ENCODE data around the gene NPC1L1. TPM values are rescaled to one million over a fixed set of nuclear protein-coding genes. Genes with fewer than 3 reads are reported as not detected.

The NPC1L1 gene
- total and polyA plus RNA-seq, 2 of the 13 experiments (the other 11 are each of a cell fraction or from before 2014, with no cell fraction given), result 4.8 to 14.5 TPM

DNA sequence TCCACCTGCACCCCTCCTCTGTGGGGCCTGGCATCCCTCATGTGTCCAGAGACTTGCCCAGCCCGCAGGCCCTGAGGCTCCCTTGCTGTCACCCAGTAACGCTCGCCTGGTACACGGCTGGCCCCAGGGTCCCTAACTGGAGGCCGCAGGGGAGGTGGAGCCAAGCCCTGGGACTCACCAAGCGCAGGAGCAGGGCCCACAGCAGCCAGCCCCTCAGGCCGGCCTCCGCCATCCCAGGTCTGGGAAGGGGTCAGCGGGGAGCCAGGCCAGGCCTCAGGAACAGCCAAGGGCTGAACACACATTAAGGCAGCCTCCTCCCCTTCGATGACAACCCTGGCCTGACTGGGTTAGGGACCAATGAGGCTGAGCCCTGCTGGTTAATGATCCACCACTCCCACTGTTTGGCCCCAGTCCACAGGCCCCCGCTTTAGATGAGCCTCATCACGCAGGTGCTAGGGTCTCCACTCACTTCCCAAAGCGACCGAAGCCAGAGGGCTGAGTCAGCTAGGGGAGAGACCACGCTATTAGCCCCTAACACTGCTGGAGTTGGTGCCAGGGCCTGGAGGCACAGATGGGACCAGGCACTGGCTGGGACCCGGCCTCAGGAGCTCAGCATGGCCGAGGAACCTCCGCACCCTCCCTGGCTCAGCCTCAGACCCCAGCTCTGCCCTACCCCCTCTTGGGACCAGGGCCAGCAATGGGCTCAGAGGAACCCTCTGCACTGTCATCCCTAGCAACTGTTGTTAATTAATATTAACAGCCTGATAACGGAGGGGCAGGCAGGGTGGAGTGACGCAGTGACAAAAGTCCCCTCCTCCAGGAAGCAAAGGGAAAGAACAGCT lies at the start of gene NPC1L1 (continued):
- TF ChIP-seq, protein P1, sequence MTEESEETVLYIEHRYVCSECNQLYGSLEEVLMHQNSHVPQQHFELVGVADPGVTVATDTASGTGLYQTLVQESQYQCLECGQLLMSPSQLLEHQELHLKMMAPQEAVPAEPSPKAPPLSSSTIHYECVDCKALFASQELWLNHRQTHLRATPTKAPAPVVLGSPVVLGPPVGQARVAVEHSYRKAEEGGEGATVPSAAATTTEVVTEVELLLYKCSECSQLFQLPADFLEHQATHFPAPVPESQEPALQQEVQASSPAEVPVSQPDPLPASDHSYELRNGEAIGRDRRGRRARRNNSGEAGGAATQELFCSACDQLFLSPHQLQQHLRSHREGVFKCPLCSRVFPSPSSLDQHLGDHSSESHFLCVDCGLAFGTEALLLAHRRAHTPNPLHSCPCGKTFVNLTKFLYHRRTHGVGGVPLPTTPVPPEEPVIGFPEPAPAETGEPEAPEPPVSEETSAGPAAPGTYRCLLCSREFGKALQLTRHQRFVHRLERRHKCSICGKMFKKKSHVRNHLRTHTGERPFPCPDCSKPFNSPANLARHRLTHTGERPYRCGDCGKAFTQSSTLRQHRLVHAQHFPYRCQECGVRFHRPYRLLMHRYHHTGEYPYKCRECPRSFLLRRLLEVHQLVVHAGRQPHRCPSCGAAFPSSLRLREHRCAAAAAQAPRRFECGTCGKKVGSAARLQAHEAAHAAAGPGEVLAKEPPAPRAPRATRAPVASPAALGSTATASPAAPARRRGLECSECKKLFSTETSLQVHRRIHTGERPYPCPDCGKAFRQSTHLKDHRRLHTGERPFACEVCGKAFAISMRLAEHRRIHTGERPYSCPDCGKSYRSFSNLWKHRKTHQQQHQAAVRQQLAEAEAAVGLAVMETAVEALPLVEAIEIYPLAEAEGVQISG (CRISPR knock-in tag; IDR thresholded peaks at IDR 0.05), result peak; percentile 67
- TF ChIP-seq ZNF501 (CRISPR knock-in tag; IDR thresholded peaks at IDR 0.05) (peak; percentile 90), ZNF737 (CRISPR knock-in tag; IDR thresholded peaks at IDR 0.05; ENCODE audit: borderline replicate concordance) (no peak; the same call in 1 of the 2 replicates), NR1H2 (CRISPR knock-in tag; IDR thresholded peaks at IDR 0.05; ENCODE audit: borderline replicate concordance, low read depth) (no peak), HMGA1 (CRISPR knock-in tag; conservative IDR thresholded peaks at IDR 0.05) (no peak), YEATS2 (CRISPR knock-in tag; IDR thresholded peaks at IDR 0.05; ENCODE audit: borderline replicate concordance) (peak; percentile 74), RARA (CRISPR knock-in tag; IDR thresholded peaks at IDR 0.05) (peak; percentile 48; the same call in 1 of the 2 replicates), ZBTB3 (CRISPR knock-in tag; IDR thresholded peaks at IDR 0.05; ENCODE audit: borderline replicate concordance, low read depth) (no peak; the same call in 1 of the 2 replicates), ZFP41 (CRISPR knock-in tag; IDR thresholded peaks at IDR 0.05; ENCODE audit: borderline replicate concordance) (peak; percentile 56; the same call in 1 of the 2 replicates), ZNF564 (CRISPR knock-in tag; IDR thresholded peaks at IDR 0.05) (no peak), GATAD2A (CRISPR knock-in tag; IDR thresholded peaks at IDR 0.05) (peak; percentile 74; the same call in 1 of the 2 replicates), ZNF10 (CRISPR knock-in tag; IDR thresholded peaks at IDR 0.05; ENCODE audit: borderline replicate concordance, low read depth) (no peak), ZNF547 (CRISPR knock-in tag; IDR thresholded peaks at IDR 0.05) (no peak), ZNF549 (CRISPR knock-in tag; IDR thresholded peaks at IDR 0.05) (no peak), ZNF841 (CRISPR knock-in tag; IDR thresholded peaks at IDR 0.05; ENCODE audit: borderline replicate concordance) (no peak), ZNF83 (CRISPR knock-in tag; IDR thresholded peaks at IDR 0.05; ENCODE audit: borderline replicate concordance) (peak; percentile 78; the same call in 1 of the 2 replicates), POLR2AphosphoS5 (IDR thresholded peaks at IDR 0.05; ENCODE audit: low read depth, low read length) (peak; percentile 99), HNRNPH1 (optimal IDR thresholded peaks at IDR 0.05; ENCODE audit: low read depth, low read length) (no peak), ZKSCAN1 (IDR thresholded peaks at IDR 0.05; ENCODE audit: low read length) (no peak), KLF16 (CRISPR knock-in tag; IDR thresholded peaks at IDR 0.05) (peak in 1 of 2 experiments; percentile 91; a peak in 2 of 4 replicates), POLR2AphosphoS2 (IDR thresholded peaks at IDR 0.05; ENCODE audit: low read depth, low read length) (no peak), POLR2G (IDR thresholded peaks at IDR 0.05; ENCODE audit: low read depth, low read length) (peak; percentile 97), ZNF234 (CRISPR knock-in tag; conservative IDR thresholded peaks at IDR 0.05) (peak; percentile 84; the same call in 1 of the 2 replicates), CHCHD3 (CRISPR knock-in tag; IDR thresholded peaks at IDR 0.05) (no peak)
- TF ChIP-seq, protein P2, sequence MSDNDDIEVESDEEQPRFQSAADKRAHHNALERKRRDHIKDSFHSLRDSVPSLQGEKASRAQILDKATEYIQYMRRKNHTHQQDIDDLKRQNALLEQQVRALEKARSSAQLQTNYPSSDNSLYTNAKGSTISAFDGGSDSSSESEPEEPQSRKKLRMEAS (IDR thresholded peaks at IDR 0.05), result peak; percentile 72
- TF ChIP-seq, protein P3, sequence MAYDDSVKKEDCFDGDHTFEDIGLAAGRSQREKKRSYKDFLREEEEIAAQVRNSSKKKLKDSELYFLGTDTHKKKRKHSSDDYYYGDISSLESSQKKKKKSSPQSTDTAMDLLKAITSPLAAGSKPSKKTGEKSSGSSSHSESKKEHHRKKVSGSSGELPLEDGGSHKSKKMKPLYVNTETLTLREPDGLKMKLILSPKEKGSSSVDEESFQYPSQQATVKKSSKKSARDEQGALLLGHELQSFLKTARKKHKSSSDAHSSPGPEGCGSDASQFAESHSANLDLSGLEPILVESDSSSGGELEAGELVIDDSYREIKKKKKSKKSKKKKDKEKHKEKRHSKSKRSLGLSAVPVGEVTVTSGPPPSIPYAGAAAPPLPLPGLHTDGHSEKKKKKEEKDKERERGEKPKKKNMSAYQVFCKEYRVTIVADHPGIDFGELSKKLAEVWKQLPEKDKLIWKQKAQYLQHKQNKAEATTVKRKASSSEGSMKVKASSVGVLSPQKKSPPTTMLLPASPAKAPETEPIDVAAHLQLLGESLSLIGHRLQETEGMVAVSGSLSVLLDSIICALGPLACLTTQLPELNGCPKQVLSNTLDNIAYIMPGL (CRISPR knock-in tag; IDR thresholded peaks at IDR 0.05; ENCODE audit: borderline replicate concordance in 1 of 2, low read depth in 1 of 2), result peak; percentile 57 to 66; a peak in 3 of 4 replicates

All from HepG2 (cell line).